CD8-positive, alpha-beta memory T cell (primary cell): ENCODE data around the gene ANO1. TPM values are rescaled to one million over a fixed set of nuclear protein-coding genes. Genes with fewer than 3 reads are reported as not detected.
A peak's percentile ranks its signal among the peaks of the same experiment; 100 is the strongest.

Source experiments
- CTCF ChIA-PET: fragments of 350-600 bp; sonication (Branson Sonifier 250); formaldehyde crosslinking; loops from one replicate; lab custom pipeline; 2021; ENCODE audit warnings: antibody characterized with exemption; lab: Charles Lee
- POLR2A ChIA-PET: fragments of 350-600 bp; sonication (Branson Sonifier 250); formaldehyde crosslinking; loops from one replicate; lab custom pipeline; 2021; ENCODE audit warnings: antibody characterized with exemption; lab: Charles Lee
- DNase-seq, 5 donors: peaks; one replicate each; pipeline versions ENCODE4 v3.0.0 to v3.0.0-alpha.2; 2020 to 2022; ENCODE audit warnings: mixed read lengths in 1 of 5
- H3K27ac ChIP-seq: one replicate; pipeline ENCODE4 v1.7.0; 2013; ENCODE audit warnings: low read depth, mild to moderate bottlenecking, low read length, moderate library complexity
- H3K27me3 ChIP-seq: 2 replicates; pipeline ENCODE4 v1.7.0; 2013; ENCODE audit warnings: low read length, mild to moderate bottlenecking; ENCODE audit not compliant: insufficient read depth, poor library complexity, severe bottlenecking
- H3K36me3 ChIP-seq: 2 replicates; pipeline ENCODE4 v1.7.0; 2013; ENCODE audit warnings: mild to moderate bottlenecking, low read length, moderate library complexity; ENCODE audit not compliant: insufficient read depth
- H3K4me1 ChIP-seq: 2 replicates; pipeline ENCODE4 v1.7.0; 2013; ENCODE audit warnings: mild to moderate bottlenecking, low read length, moderate library complexity; ENCODE audit not compliant: insufficient read depth
- H3K4me3 ChIP-seq: 2 replicates; pipeline ENCODE4 v1.7.0; 2013; ENCODE audit warnings: mild to moderate bottlenecking, low read length
- H3K9me3 ChIP-seq: 2 replicates; pipeline ENCODE4 v1.7.0; 2013; ENCODE audit warnings: mild to moderate bottlenecking, low read length
- H3K27ac Mint-ChIP-seq, 8 donors: one replicate each; pipeline ENCODE4 v1.8.0; 2020 to 2021; ENCODE audit warnings: mixed read lengths in 8 of 8, mild to moderate bottlenecking in 6 of 8, inconsistent platforms in 3 of 8, moderate library complexity in 3 of 8
- H3K27me3 Mint-ChIP-seq, 2 donors: one replicate each; pipeline ENCODE4 v1.8.0; 2020 to 2021; ENCODE audit warnings: mixed read lengths in 2 of 2, mild to moderate bottlenecking in 1 of 2, moderate library complexity in 1 of 2
- H3K36me3 Mint-ChIP-seq, 3 donors: one replicate each; pipeline ENCODE4 v1.8.0; 2020 to 2021; ENCODE audit warnings: mixed read lengths in 3 of 3, inconsistent platforms in 1 of 3, mild to moderate bottlenecking in 1 of 3
- H3K4me1 Mint-ChIP-seq, 3 donors: one replicate each; pipeline ENCODE4 v1.8.0; 2020 to 2021; ENCODE audit warnings: mixed read lengths in 3 of 3, inconsistent platforms in 1 of 3, mild to moderate bottlenecking in 1 of 3
- H3K4me3 Mint-ChIP-seq, 7 donors: one replicate each; pipeline ENCODE4 v1.8.0; 2020 to 2021; ENCODE audit warnings: mixed read lengths in 7 of 7, mild to moderate bottlenecking in 6 of 7, moderate library complexity in 4 of 7, inconsistent platforms in 2 of 7
- H3K9me3 Mint-ChIP-seq, 5 donors: one replicate each; pipeline ENCODE4 v1.8.0; 2020 to 2022; ENCODE audit warnings: mixed read lengths in 5 of 5, mild to moderate bottlenecking in 3 of 5, moderate library complexity in 2 of 5, inconsistent platforms in 1 of 5
- polyA plus RNA-seq: library from polyadenylated mRNA; unstranded; fragments of 300-500 nt; fragmentation: Illumina TruSeq; gene quantifications from one replicate; pipeline ENCODE4 v1.2.3, GENCODE V29; 2021
- total RNA-seq, 2 experiments: library from RNA; stranded (reverse); gene quantifications; one replicate each; pipeline ENCODE4 v1.2.3, GENCODE V29; 2021

The ANO1 gene
- total and polyA plus RNA-seq, 3 experiments from 2014 or later, result not detected

GRCh38 chr11:70122490-70123198 lies 44.5 kb downstream of the ANO1 start:
- Histone ChIP-seq H3K27ac (no peak overlapping the region), H3K27me3 (no peaks in the 10 kb centered on the region), H3K4me1 (no peaks in the 10 kb centered on the region), H3K4me3 (no peak overlapping the region), H3K36me3 (no peaks in the 10 kb centered on the region), H3K9me3 (no peaks in the 10 kb centered on the region)
- no peak for DNase-seq
- Mint-ChIP-seq H3K36me3 (peaks cover 0 to 1% (median 0%) of the 10 kb centered on the region in 3 donors), H3K27ac (peak overlapping the region in 1 of 8 donors; percentile 61), H3K4me1 (no peaks in the 10 kb centered on the region), H3K4me3 (no peak overlapping the region), H3K9me3 (peaks cover 0 to 2% (median 0%) of the 10 kb centered on the region in 5 donors), H3K27me3 (peaks cover 4 to 21% of the 10 kb centered on the region in 2 donors)
- CTCF ChIA-PET, result no interaction called here
- POLR2A ChIA-PET, result no interaction called here

- Mint-ChIP-seq H3K36me3 (no peaks in the 10 kb centered on the region), H3K4me3 (no peak overlapping the region), H3K27me3 (peaks cover 2 to 16% of the 10 kb centered on the region in 2 donors), H3K4me1 (no peaks in the 10 kb centered on the region), H3K27ac (peak overlapping the region in 1 of 8 donors; percentile 68), H3K9me3 (peaks cover 0 to 2% (median 0%) of the 10 kb centered on the region in 5 donors)
- POLR2A ChIA-PET, result no interaction called here
- no peaks in the 10 kb centered on the region for H3K27me3 ChIP-seq
- DNase-seq, result no peak
- H3K4me1 ChIP-seq, result no peaks in the 10 kb centered on the region
- no peak overlapping the region for H3K4me3 ChIP-seq
- CTCF ChIA-PET, result no interaction called here
- no peaks in the 10 kb centered on the region for H3K36me3 ChIP-seq
- no peak overlapping the region for H3K27ac ChIP-seq
- H3K9me3 ChIP-seq, result no peaks in the 10 kb centered on the region
These were observed 45.6 kb downstream of the ANO1 start for GRCh38 chr11:70123711-70124110.

GRCh38 chr11:70124321-70125000 lies 46.3 kb downstream of the ANO1 start:
- CTCF ChIA-PET, result no interaction called here
- H3K4me3 Mint-ChIP-seq, result no peak overlapping the region

GRCh38 chr11:70126494-70126893 lies 48.4 kb downstream of the ANO1 start:
- H3K36me3 Mint-ChIP-seq, result no peaks in the 10 kb centered on the region
- Histone ChIP-seq H3K9me3 (no peaks in the 10 kb centered on the region), H3K36me3 (no peaks in the 10 kb centered on the region), H3K27me3 (no peaks in the 10 kb centered on the region), H3K4me3 (no peak overlapping the region), H3K27ac (no peak overlapping the region), H3K4me1 (no peaks in the 10 kb centered on the region)
- POLR2A ChIA-PET, result no interaction called here
- CTCF ChIA-PET, result no interaction called here
- H3K9me3 Mint-ChIP-seq, result peaks cover 0 to 2% (median 0%) of the 10 kb centered on the region in 5 donors
- no peak overlapping the region for H3K4me3 Mint-ChIP-seq
- no peak overlapping the region for H3K27ac Mint-ChIP-seq
- DNase-seq, result no peak
- H3K27me3 Mint-ChIP-seq, result peaks cover 0 to 12% of the 10 kb centered on the region in 2 donors
- no peaks in the 10 kb centered on the region for H3K4me1 Mint-ChIP-seq

More at GRCh38 chr11:70124321-70125000, 46.3 kb downstream of the ANO1 start:
- peaks cover 2 to 16% of the 10 kb centered on the region in 2 donors for H3K27me3 Mint-ChIP-seq
- H3K9me3 Mint-ChIP-seq, result peaks cover 0 to 2% (median 0%) of the 10 kb centered on the region in 5 donors
- H3K27ac ChIP-seq, result no peak overlapping the region
- no peaks in the 10 kb centered on the region for H3K36me3 Mint-ChIP-seq
- no peaks in the 10 kb centered on the region for H3K9me3 ChIP-seq
- POLR2A ChIA-PET, result no interaction called here
- DNase-seq, result no peak
- H3K4me3 ChIP-seq, result no peak overlapping the region
- H3K4me1 Mint-ChIP-seq, result no peaks in the 10 kb centered on the region
- H3K4me1 ChIP-seq, result no peaks in the 10 kb centered on the region
- no peaks in the 10 kb centered on the region for H3K27me3 ChIP-seq
- H3K36me3 ChIP-seq, result no peaks in the 10 kb centered on the region
- H3K27ac Mint-ChIP-seq, result no peak overlapping the region

GRCh38 chr11:70127653-70128434 lies 49.7 kb downstream of the ANO1 start:
- Mint-ChIP-seq H3K36me3 (no peaks in the 10 kb centered on the region), H3K4me3 (no peak overlapping the region), H3K27me3 (peaks cover 2 to 12% of the 10 kb centered on the region in 2 donors), H3K27ac (no peak overlapping the region), H3K4me1 (no peaks in the 10 kb centered on the region), H3K9me3 (no peaks in the 10 kb centered on the region)
- no peaks in the 10 kb centered on the region for H3K4me1 ChIP-seq
- H3K36me3 ChIP-seq, result no peaks in the 10 kb centered on the region
- no peak for DNase-seq
- no peak overlapping the region for H3K4me3 ChIP-seq
- no peaks in the 10 kb centered on the region for H3K9me3 ChIP-seq
- no peaks in the 10 kb centered on the region for H3K27me3 ChIP-seq
- CTCF ChIA-PET, result no interaction called here
- no peak overlapping the region for H3K27ac ChIP-seq
- POLR2A ChIA-PET, result no interaction called here

- DNase-seq, result no peak
- Mint-ChIP-seq H3K27ac (no peak overlapping the region), H3K4me3 (no peak overlapping the region), H3K4me1 (no peaks in the 10 kb centered on the region), H3K27me3 (peaks cover 2 to 12% of the 10 kb centered on the region in 2 donors), H3K36me3 (no peaks in the 10 kb centered on the region), H3K9me3 (no peaks in the 10 kb centered on the region)
- H3K36me3 ChIP-seq, result no peaks in the 10 kb centered on the region
- ChIA-PET POLR2A (no interaction called here), CTCF (no interaction called here)
- no peaks in the 10 kb centered on the region for H3K4me1 ChIP-seq
- H3K4me3 ChIP-seq, result no peak overlapping the region
- H3K27ac ChIP-seq, result no peak overlapping the region
- no peaks in the 10 kb centered on the region for H3K27me3 ChIP-seq
- H3K9me3 ChIP-seq, result no peaks in the 10 kb centered on the region
These were observed 50.4 kb downstream of the ANO1 start for GRCh38 chr11:70128435-70128906.

GRCh38 chr11:70129051-70129592 lies 51.0 kb downstream of the ANO1 start:
- Mint-ChIP-seq H3K27ac (no peak overlapping the region), H3K4me3 (no peak overlapping the region), H3K36me3 (no peaks in the 10 kb centered on the region), H3K27me3 (peaks cover 2 to 6% of the 10 kb centered on the region in 2 donors), H3K9me3 (no peaks in the 10 kb centered on the region), H3K4me1 (no peaks in the 10 kb centered on the region)
- Histone ChIP-seq H3K27me3 (no peaks in the 10 kb centered on the region), H3K4me3 (no peak overlapping the region), H3K27ac (no peak overlapping the region), H3K36me3 (no peaks in the 10 kb centered on the region), H3K4me1 (no peaks in the 10 kb centered on the region), H3K9me3 (no peaks in the 10 kb centered on the region)
- POLR2A ChIA-PET, result no interaction called here
- CTCF ChIA-PET, result no interaction called here
- DNase-seq, result no peak
